ENCODE measurements around the gene RASL12.

GRCh38 chr15:65086680-65087111 lies 18.9 kb upstream of the RASL12 start:
- TF ChIP-seq CTCF (IDR thresholded peaks at IDR 0.05) (no peak), EZH2 (IDR thresholded peaks at IDR 0.05; ENCODE audit: borderline replicate concordance, insufficient read depth, low read depth, low read length, poor library complexity, severe bottlenecking) (no peak)

Data from B cell (primary cell).